Endothelial cell of umbilical vein (primary cell): ENCODE results near the gene SHISA9. TPM values are rescaled to one million over a fixed set of nuclear protein-coding genes. Genes with fewer than 3 reads are reported as not detected.

Experiments
- BruUV-seq: library from RNA; stranded (reverse); fragments of 400-500 nt; replicated peaks from 2 replicates; lab custom pipeline; 2021; lab: Mats Ljungman, UMichigan
- CTCF ChIA-PET: fragments of 300-600, 350-600 bp; sonication (Branson Sonifier 250); formaldehyde crosslinking; loops from one replicate; lab custom pipeline; 2021; ENCODE audit warnings: antibody characterized with exemption, inconsistent platforms; lab: Charles Lee
- POLR2A ChIA-PET: fragments of 300-600, 350-600 bp; sonication (Branson Sonifier 250); formaldehyde crosslinking; loops from one replicate; lab custom pipeline; 2021; ENCODE audit warnings: antibody characterized with exemption, inconsistent platforms; lab: Charles Lee
- DNase-seq: peaks from one replicate; pipeline ENCODE4 v3.0.0-alpha.2; 2011; ENCODE audit warnings: low read depth, low spot score
- FAIRE-seq: peaks from 2 replicates; lab custom pipeline; 2011; peaks lifted over from hg19 to GRCh38; lab: Jason Lieb, UNC
- H2AFZ ChIP-seq: 2 replicates; pipeline ENCODE4 v1.6.0; 2012; ENCODE audit warnings: low read depth, low read length, control low read depth, inconsistent platforms
- H3K27ac ChIP-seq: 2 replicates; pipeline ENCODE4 v1.5.1; 2011; ENCODE audit warnings: low read depth, mild to moderate bottlenecking, control low read depth, low read length, moderate library complexity; ENCODE audit not compliant: insufficient read depth
- H3K27me3 ChIP-seq, 2 experiments: 2 replicates each; pipeline versions ENCODE4 v1.6.0 to v1.6.1; 2011; ENCODE audit warnings: low read length in 2 of 2, mixed read lengths in 1 of 2; ENCODE audit not compliant: control insufficient read depth in 2 of 2, insufficient read depth in 2 of 2
- H3K36me3 ChIP-seq, 2 experiments: 2 replicates in 1 of 2; 3 replicates in 1 of 2; pipeline ENCODE4 v1.5.1; 2011; ENCODE audit warnings: low read length in 2 of 2, mild to moderate bottlenecking in 1 of 2, moderate library complexity in 1 of 2; ENCODE audit not compliant: control insufficient read depth in 2 of 2, insufficient read depth in 2 of 2; ENCODE audit errors: extremely low read depth in 1 of 2
- H3K4me1 ChIP-seq: 3 replicates; pipeline ENCODE4 v1.5.1; 2011; ENCODE audit warnings: mild to moderate bottlenecking, low read length; ENCODE audit not compliant: control insufficient read depth, insufficient read depth; ENCODE audit errors: extremely low read depth
- H3K4me2 ChIP-seq: 2 replicates; pipeline ENCODE4 v1.6.1; 2011; ENCODE audit warnings: low read length, control low read depth, mixed read lengths; ENCODE audit not compliant: insufficient read depth
- H3K4me3 ChIP-seq, 3 experiments: fragments of 200-600 bp in 1 of 3; sonication (generic), shearing (Covaris generic) in 1 of 3; replicated peaks in 1 of 3; 2 replicates each; pipeline ENCODE4 v1.5.1; 2011 to 2016; ENCODE audit warnings: control low read depth in 3 of 3, low read length in 3 of 3, mild to moderate bottlenecking in 2 of 3, inconsistent platforms in 1 of 3, low read depth in 1 of 3, moderate library complexity in 1 of 3; ENCODE audit not compliant: insufficient read depth in 1 of 3
- H3K79me2 ChIP-seq: 2 replicates; pipeline ENCODE4 v1.6.0; 2012; ENCODE audit warnings: low read length, inconsistent platforms; ENCODE audit not compliant: control insufficient read depth, insufficient read depth
- H3K9ac ChIP-seq: replicated peaks from 2 replicates; pipeline ENCODE3; 2011; ENCODE audit warnings: low read length, control low read depth; ENCODE audit not compliant: insufficient read depth; ENCODE audit errors: extremely low read depth
- H3K9me1 ChIP-seq: replicated peaks from 3 replicates; pipeline ENCODE4 v1.6.0; 2011; ENCODE audit warnings: mild to moderate bottlenecking, low read length; ENCODE audit not compliant: control insufficient read depth, insufficient read depth; ENCODE audit errors: extremely low read depth
- H3K9me3 ChIP-seq: replicated peaks from 2 replicates; pipeline ENCODE4 v1.5.1; 2012; ENCODE audit warnings: low read length, inconsistent platforms; ENCODE audit not compliant: control insufficient read depth, insufficient read depth
- H4K20me1 ChIP-seq: replicated peaks from 2 replicates; pipeline ENCODE3; 2011; ENCODE audit warnings: mild to moderate bottlenecking, low read length; ENCODE audit not compliant: control insufficient read depth, insufficient read depth; ENCODE audit errors: extremely low read depth
- CTCF ChIP-seq, 2 donors: IDR thresholded peaks; 1 replicate in 1 of 2; 2 replicates in 1 of 2; pipeline ENCODE4 v1.5.1; 2011; ENCODE audit warnings: low read length in 2 of 2, mild to moderate bottlenecking in 2 of 2, moderate library complexity in 2 of 2, control low read depth in 1 of 2, inconsistent platforms in 1 of 2, low read depth in 1 of 2; ENCODE audit not compliant: insufficient read depth in 1 of 2; ENCODE audit errors: extremely low read depth in 1 of 2
- EZH2 ChIP-seq: IDR thresholded peaks from 2 replicates; pipeline ENCODE4 v1.6.1; 2012; ENCODE audit warnings: borderline replicate concordance, low read depth, mild to moderate bottlenecking, moderate library complexity, low read length, inconsistent platforms; ENCODE audit not compliant: severe bottlenecking
- FOS ChIP-seq: IDR thresholded peaks from 2 replicates; pipeline ENCODE4 v1.6.1; 2011; ENCODE audit warnings: mild to moderate bottlenecking, low read length, moderate library complexity, borderline replicate concordance; ENCODE audit not compliant: insufficient read depth
- GATA2 ChIP-seq: IDR thresholded peaks from 2 replicates; pipeline ENCODE4 v1.7.0; 2011; ENCODE audit warnings: low read depth, mild to moderate bottlenecking, moderate library complexity, mixed read lengths, low read length; ENCODE audit not compliant: insufficient read length, insufficient read depth
- JUN ChIP-seq: IDR thresholded peaks from 2 replicates; pipeline ENCODE4 v1.6.1; 2011; ENCODE audit warnings: borderline replicate concordance, low read depth; ENCODE audit not compliant: insufficient read length, insufficient read depth
- MAX ChIP-seq: IDR thresholded peaks from 2 replicates; pipeline ENCODE4 v1.6.1; 2011; ENCODE audit not compliant: insufficient read depth, insufficient read length
- MYC ChIP-seq: IDR thresholded peaks from one replicate; pipeline ENCODE4 v1.6.1; 2011; ENCODE audit warnings: mild to moderate bottlenecking, low read depth, low read length
- POLR2A ChIP-seq: IDR thresholded peaks from 2 replicates; pipeline ENCODE4 v1.6.1; 2012; ENCODE audit warnings: low read depth, mild to moderate bottlenecking, control low read depth, low read length
- POLR2AphosphoS5 ChIP-seq: IDR thresholded peaks from 2 replicates; pipeline ENCODE4 v1.6.1; 2012; ENCODE audit warnings: low read depth, mild to moderate bottlenecking, control low read depth, low read length, moderate library complexity; ENCODE audit not compliant: insufficient read depth
- dilution Hi-C: fragments of 300-500 bp; cut with MboI; formaldehyde crosslinking; loops from one replicate; pipeline ENCODE4 v1.15.0; 2019; ENCODE audit warnings: low sequenced_read_pairs; ENCODE audit not compliant: extremely low pct_ligation_motif_present
- intact Hi-C: fragments of 100-400 bp; cut with micrococcal nuclease; formaldehyde crosslinking; loops from one replicate; pipeline ENCODE4 v1.10.0; 2022
- polyA plus RNA-seq, 4 experiments: library from polyadenylated mRNA; depleted of rRNA in 3 of 4; stranded (reverse) in 3 of 4; unstranded in 1 of 4; fragments of >200 nt; gene quantifications; 2 replicates each; pipeline versions ENCODE4 v1.2.1 to v1.2.3, GENCODE V29; 2011 to 2012; ENCODE audit warnings: missing spikeins in 1 of 4
- total RNA-seq: library from RNA; stranded (reverse); gene quantifications from 2 replicates; pipeline ENCODE4 v1.2.3, GENCODE V29; 2021

Gene SHISA9
- total and polyA plus RNA-seq, 2 donors (not counting 3 experiments of a cell fraction or from before 2014, with no cell fraction given), result not detected

DNA sequence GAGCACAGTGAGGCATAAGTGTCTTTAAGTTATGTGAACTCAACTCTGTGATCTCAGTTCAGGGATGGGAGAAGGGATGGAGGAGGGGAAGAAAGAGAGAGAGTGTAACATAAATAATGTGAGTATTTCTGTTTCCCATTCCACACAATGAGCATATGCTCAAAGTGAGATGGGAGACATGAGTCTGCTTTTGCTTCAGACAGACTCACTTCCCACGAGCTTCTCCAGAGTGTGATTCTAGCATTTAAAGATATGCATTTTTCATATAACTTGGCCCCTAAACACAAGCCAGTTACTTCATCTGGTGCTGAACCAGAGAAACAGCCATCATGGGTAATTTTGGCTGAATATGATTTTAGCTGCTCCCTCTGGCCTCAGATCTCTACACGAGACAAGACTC, 35.0 kb downstream of the SHISA9 start:
- FAIRE-seq (no peak), DNase-seq (no peak)
- H2AFZ ChIP-seq, result no peak overlapping the region
- no peak overlapping the region for H3K27ac ChIP-seq
- H3K79me2 ChIP-seq, result no peaks in the 10 kb centered on the region
- POLR2A ChIA-PET, result no interaction called here
- TF ChIP-seq JUN, result no peak
- TF ChIP-seq FOS, result no peak
- no peak for TF ChIP-seq GATA2
- TF ChIP-seq POLR2AphosphoS5, result no peak
- no peak for TF ChIP-seq MYC
- no peak for TF ChIP-seq EZH2
- no peak for TF ChIP-seq POLR2A
- TF ChIP-seq MAX, result no peak
- TF ChIP-seq CTCF (IDR thresholded peaks at IDR 0.05; ENCODE audit: extremely low read depth in 1 of 2, insufficient read depth in 1 of 2, low read depth in 1 of 2, low read length in 2 of 2), result no peak
- H3K27me3 ChIP-seq, result no peaks in the 10 kb centered on the region
- H3K9me1 ChIP-seq, result no peaks in the 10 kb centered on the region
- no peaks in the 10 kb centered on the region for H3K36me3 ChIP-seq
- no peak overlapping the region for H3K9ac ChIP-seq
- no peaks in the 10 kb centered on the region for H3K4me1 ChIP-seq
- H4K20me1 ChIP-seq, result no peaks in the 10 kb centered on the region
- BruUV-seq, result no TSS peak
- no peaks in the 10 kb centered on the region for H3K9me3 ChIP-seq
- H3K4me3 ChIP-seq, result no peak overlapping the region
- H3K4me2 ChIP-seq, result no peak overlapping the region
- CTCF ChIA-PET, result no interaction called here
- intact Hi-C loops (no loop called here), dilution Hi-C loops (no loop called here)
